SU-DHL-6 (cell line): ENCODE data around the gene IGFBP7.

ENCODE experiments used
- H2AFZ ChIP-seq: fragments of 200-600 bp; sonication (generic); 2 replicates; pipeline ENCODE4 v1.6.1; 2014; ENCODE audit warnings: low read depth, mild to moderate bottlenecking, moderate library complexity, mixed read lengths, antibody characterized with exemption, low read length; ENCODE audit not compliant: severe bottlenecking
- H3F3A ChIP-seq: fragments of 200-600 bp; shearing (Covaris generic); 2 replicates; pipeline ENCODE4 v1.6.0; 2016; ENCODE audit warnings: antibody characterized with exemption, mild to moderate bottlenecking; ENCODE audit not compliant: insufficient read depth
- H3K27ac ChIP-seq: fragments of 200-600 bp; sonication (generic); 2 replicates; pipeline ENCODE4 v1.5.1; 2016; ENCODE audit warnings: low read depth, mild to moderate bottlenecking, low read length, moderate library complexity, mixed read lengths
- H3K27me3 ChIP-seq: fragments of 200-600 bp; sonication (generic), shearing (Covaris generic); 2 replicates; pipeline ENCODE4 v1.6.0; 2014; ENCODE audit warnings: mild to moderate bottlenecking, low read length
- H3K36me3 ChIP-seq: fragments of 200-600 bp; sonication (generic); 2 replicates; pipeline ENCODE4 v1.6.1; 2014; ENCODE audit warnings: mild to moderate bottlenecking, low read length, mixed read lengths
- H3K4me2 ChIP-seq: fragments of 300-600, 200-600 bp; shearing (Covaris generic), sonication (generic); 2 replicates; pipeline ENCODE4 v1.6.0; 2014; ENCODE audit warnings: low read length, low read depth, mild to moderate bottlenecking; ENCODE audit not compliant: poor library complexity, severe bottlenecking
- H3K4me3 ChIP-seq: fragments of 200-600 bp; sonication (generic); 2 replicates; pipeline ENCODE4 v1.5.1; 2014; ENCODE audit warnings: antibody characterized with exemption, low read length, mild to moderate bottlenecking, mixed read lengths; ENCODE audit not compliant: insufficient read depth, poor library complexity, severe bottlenecking
- H3K79me2 ChIP-seq: fragments of 200-600 bp; sonication (generic); 2 replicates; pipeline ENCODE4 v1.6.1; 2014; ENCODE audit warnings: mild to moderate bottlenecking, low read length, moderate library complexity; ENCODE audit not compliant: insufficient read depth
- H3K9ac ChIP-seq: fragments of 200-600 bp; sonication (generic); 2 replicates; pipeline ENCODE4 v1.7.0; 2014; ENCODE audit warnings: mild to moderate bottlenecking, low read length
- H3K9me2 ChIP-seq: fragments of 200-600 bp; sonication (generic); replicated peaks from 2 replicates; pipeline ENCODE4 v1.6.1; 2014; ENCODE audit warnings: low read length; ENCODE audit not compliant: insufficient read depth
- H3K9me3 ChIP-seq: fragments of 200-600 bp; sonication (generic); 2 replicates; pipeline ENCODE4 v1.6.1; 2014; ENCODE audit warnings: low read length, mixed read lengths; ENCODE audit not compliant: insufficient read depth
- H4K20me1 ChIP-seq: fragments of 200-600 bp; sonication (generic); 2 replicates; pipeline ENCODE4 v1.6.1; 2014; ENCODE audit warnings: low read depth, mild to moderate bottlenecking, antibody characterized with exemption, low read length, moderate library complexity, mixed read lengths
- EZH2phosphoT487 ChIP-seq: fragments of 200-600 bp; sonication (generic), shearing (Covaris generic); conservative IDR thresholded peaks from 2 replicates; pipeline ENCODE4 v1.6.1; 2018; ENCODE audit warnings: mild to moderate bottlenecking, antibody characterized with exemption, low read length, moderate library complexity, mixed read lengths
- TF ChIP-seq, protein P1 (sequence below): fragments of 200-600 bp; sonication (generic); IDR thresholded peaks from one replicate; pipeline ENCODE4 v1.5.1; 2017; ENCODE audit warnings: antibody characterized with exemption, mild to moderate bottlenecking, low read length, moderate library complexity; ENCODE audit not compliant: insufficient read depth, poor library complexity, severe bottlenecking

IGFBP7 gene

GRCh38 chr4:57093845-57094831, 16.0 kb downstream of the IGFBP7 start:
- H3F3A ChIP-seq: no peaks in the 10 kb centered on the region
- no peak overlapping the region for H3K9ac ChIP-seq
- H3K36me3 ChIP-seq: no peaks in the 10 kb centered on the region
- no peaks in the 10 kb centered on the region for H3K27me3 ChIP-seq
- H3K27ac ChIP-seq: no peak overlapping the region
- H3K9me3 ChIP-seq: no peaks in the 10 kb centered on the region
- H3K79me2 ChIP-seq: no peaks in the 10 kb centered on the region
- no peaks in the 10 kb centered on the region for H3K9me2 ChIP-seq
- TF ChIP-seq EZH2phosphoT487: no peak
- TF ChIP-seq, protein P1, sequence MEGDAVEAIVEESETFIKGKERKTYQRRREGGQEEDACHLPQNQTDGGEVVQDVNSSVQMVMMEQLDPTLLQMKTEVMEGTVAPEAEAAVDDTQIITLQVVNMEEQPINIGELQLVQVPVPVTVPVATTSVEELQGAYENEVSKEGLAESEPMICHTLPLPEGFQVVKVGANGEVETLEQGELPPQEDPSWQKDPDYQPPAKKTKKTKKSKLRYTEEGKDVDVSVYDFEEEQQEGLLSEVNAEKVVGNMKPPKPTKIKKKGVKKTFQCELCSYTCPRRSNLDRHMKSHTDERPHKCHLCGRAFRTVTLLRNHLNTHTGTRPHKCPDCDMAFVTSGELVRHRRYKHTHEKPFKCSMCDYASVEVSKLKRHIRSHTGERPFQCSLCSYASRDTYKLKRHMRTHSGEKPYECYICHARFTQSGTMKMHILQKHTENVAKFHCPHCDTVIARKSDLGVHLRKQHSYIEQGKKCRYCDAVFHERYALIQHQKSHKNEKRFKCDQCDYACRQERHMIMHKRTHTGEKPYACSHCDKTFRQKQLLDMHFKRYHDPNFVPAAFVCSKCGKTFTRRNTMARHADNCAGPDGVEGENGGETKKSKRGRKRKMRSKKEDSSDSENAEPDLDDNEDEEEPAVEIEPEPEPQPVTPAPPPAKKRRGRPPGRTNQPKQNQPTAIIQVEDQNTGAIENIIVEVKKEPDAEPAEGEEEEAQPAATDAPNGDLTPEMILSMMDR: no peak
- no peak overlapping the region for H3K4me2 ChIP-seq
- no peak overlapping the region for H2AFZ ChIP-seq
- H4K20me1 ChIP-seq: no peaks in the 10 kb centered on the region
- no peak overlapping the region for H3K4me3 ChIP-seq

- no peaks in the 10 kb centered on the region for H3F3A ChIP-seq
- H3K27ac ChIP-seq: no peak overlapping the region
- TF ChIP-seq, protein P1: no peak
- TF ChIP-seq EZH2phosphoT487: no peak
- no peaks in the 10 kb centered on the region for H3K9me2 ChIP-seq
- H3K4me2 ChIP-seq: no peak overlapping the region
- no peaks in the 10 kb centered on the region for H3K36me3 ChIP-seq
- H3K27me3 ChIP-seq: no peaks in the 10 kb centered on the region
- H2AFZ ChIP-seq: no peak overlapping the region
- H3K79me2 ChIP-seq: no peaks in the 10 kb centered on the region
- H3K9ac ChIP-seq: no peak overlapping the region
- H3K9me3 ChIP-seq: no peaks in the 10 kb centered on the region
- H3K4me3 ChIP-seq: no peak overlapping the region
- no peaks in the 10 kb centered on the region for H4K20me1 ChIP-seq
Observed at GRCh38 chr4:57091657-57092162, 18.5 kb downstream of the IGFBP7 start.

GRCh38 chr4:57090079-57090478, 20.1 kb downstream of the IGFBP7 start:
- H3K9me3 ChIP-seq: no peaks in the 10 kb centered on the region
- no peak overlapping the region for H3K9ac ChIP-seq
- H3K27ac ChIP-seq: no peak overlapping the region
- H3K27me3 ChIP-seq: no peaks in the 10 kb centered on the region
- no peaks in the 10 kb centered on the region for H3K79me2 ChIP-seq
- no peaks in the 10 kb centered on the region for H3F3A ChIP-seq
- H2AFZ ChIP-seq: no peak overlapping the region
- H3K4me2 ChIP-seq: no peak overlapping the region
- no peaks in the 10 kb centered on the region for H4K20me1 ChIP-seq
- H3K36me3 ChIP-seq: no peaks in the 10 kb centered on the region
- no peaks in the 10 kb centered on the region for H3K9me2 ChIP-seq
- TF ChIP-seq, protein P1: no peak
- TF ChIP-seq EZH2phosphoT487: no peak
- no peak overlapping the region for H3K4me3 ChIP-seq
